CD8-positive, alpha-beta memory T cell (primary cell): ENCODE data around the gene MMP17. TPM values are rescaled to one million over a fixed set of nuclear protein-coding genes. Genes with fewer than 3 reads are reported as not detected.

ENCODE experiments used
- CTCF ChIA-PET: fragments of 350-600 bp; sonication (Branson Sonifier 250); formaldehyde crosslinking; loops from one replicate; lab custom pipeline; 2021; ENCODE audit warnings: antibody characterized with exemption; lab: Charles Lee
- POLR2A ChIA-PET: fragments of 350-600 bp; sonication (Branson Sonifier 250); formaldehyde crosslinking; loops from one replicate; lab custom pipeline; 2021; ENCODE audit warnings: antibody characterized with exemption; lab: Charles Lee
- DNase-seq, 5 donors: peaks; one replicate each; pipeline versions ENCODE4 v3.0.0 to v3.0.0-alpha.2; 2020 to 2022; ENCODE audit warnings: mixed read lengths in 1 of 5
- H3K27ac ChIP-seq: one replicate; pipeline ENCODE4 v1.7.0; 2013; ENCODE audit warnings: low read depth, mild to moderate bottlenecking, low read length, moderate library complexity
- H3K27me3 ChIP-seq: 2 replicates; pipeline ENCODE4 v1.7.0; 2013; ENCODE audit warnings: low read length, mild to moderate bottlenecking; ENCODE audit not compliant: insufficient read depth, poor library complexity, severe bottlenecking
- H3K36me3 ChIP-seq: 2 replicates; pipeline ENCODE4 v1.7.0; 2013; ENCODE audit warnings: mild to moderate bottlenecking, low read length, moderate library complexity; ENCODE audit not compliant: insufficient read depth
- H3K4me1 ChIP-seq: 2 replicates; pipeline ENCODE4 v1.7.0; 2013; ENCODE audit warnings: mild to moderate bottlenecking, low read length, moderate library complexity; ENCODE audit not compliant: insufficient read depth
- H3K4me3 ChIP-seq: 2 replicates; pipeline ENCODE4 v1.7.0; 2013; ENCODE audit warnings: mild to moderate bottlenecking, low read length
- H3K9me3 ChIP-seq: 2 replicates; pipeline ENCODE4 v1.7.0; 2013; ENCODE audit warnings: mild to moderate bottlenecking, low read length
- H3K27ac Mint-ChIP-seq, 8 donors: one replicate each; pipeline ENCODE4 v1.8.0; 2020 to 2021; ENCODE audit warnings: mixed read lengths in 8 of 8, mild to moderate bottlenecking in 6 of 8, inconsistent platforms in 3 of 8, moderate library complexity in 3 of 8
- H3K27me3 Mint-ChIP-seq, 2 donors: one replicate each; pipeline ENCODE4 v1.8.0; 2020 to 2021; ENCODE audit warnings: mixed read lengths in 2 of 2, mild to moderate bottlenecking in 1 of 2, moderate library complexity in 1 of 2
- H3K36me3 Mint-ChIP-seq, 3 donors: one replicate each; pipeline ENCODE4 v1.8.0; 2020 to 2021; ENCODE audit warnings: mixed read lengths in 3 of 3, inconsistent platforms in 1 of 3, mild to moderate bottlenecking in 1 of 3
- H3K4me1 Mint-ChIP-seq, 3 donors: one replicate each; pipeline ENCODE4 v1.8.0; 2020 to 2021; ENCODE audit warnings: mixed read lengths in 3 of 3, inconsistent platforms in 1 of 3, mild to moderate bottlenecking in 1 of 3
- H3K4me3 Mint-ChIP-seq, 7 donors: one replicate each; pipeline ENCODE4 v1.8.0; 2020 to 2021; ENCODE audit warnings: mixed read lengths in 7 of 7, mild to moderate bottlenecking in 6 of 7, moderate library complexity in 4 of 7, inconsistent platforms in 2 of 7
- H3K9me3 Mint-ChIP-seq, 5 donors: one replicate each; pipeline ENCODE4 v1.8.0; 2020 to 2022; ENCODE audit warnings: mixed read lengths in 5 of 5, mild to moderate bottlenecking in 3 of 5, moderate library complexity in 2 of 5, inconsistent platforms in 1 of 5
- polyA plus RNA-seq: library from polyadenylated mRNA; unstranded; fragments of 300-500 nt; fragmentation: Illumina TruSeq; gene quantifications from one replicate; pipeline ENCODE4 v1.2.3, GENCODE V29; 2021
- total RNA-seq, 2 experiments: library from RNA; stranded (reverse); gene quantifications; one replicate each; pipeline ENCODE4 v1.2.3, GENCODE V29; 2021

MMP17 gene
- total and polyA plus RNA-seq, 3 experiments from 2014 or later, result 0.29 TPM; not detected in 2

- H3K27me3 ChIP-seq, result no peaks in the 10 kb centered on the region
- no peak overlapping the region for H3K4me3 ChIP-seq
- no peak for DNase-seq
- no peaks in the 10 kb centered on the region for H3K9me3 ChIP-seq
- no peaks in the 10 kb centered on the region for H3K36me3 ChIP-seq
- H3K27ac ChIP-seq, result no peak overlapping the region
- H3K36me3 Mint-ChIP-seq, result peaks cover 0 to 7% (median 0%) of the 10 kb centered on the region in 3 donors
- H3K27me3 Mint-ChIP-seq, result peaks cover 0 to 6% of the 10 kb centered on the region in 2 donors
- CTCF ChIA-PET, result no interaction called here
- POLR2A ChIA-PET, result no interaction called here
- peak overlapping the region in 5 of 8 donors; percentile 34 to 76 (median 50) for H3K27ac Mint-ChIP-seq
- no peaks in the 10 kb centered on the region for H3K9me3 Mint-ChIP-seq
- peaks cover 9 to 22% (median 11%) of the 10 kb centered on the region in 3 donors for H3K4me1 Mint-ChIP-seq
- H3K4me1 ChIP-seq, result peaks cover 16% of the 10 kb centered on the region
- H3K4me3 Mint-ChIP-seq, result peak overlapping the region in 6 of 7 donors; percentile 33 to 82 (median 51)
These were observed 64.8 kb downstream of the MMP17 start for GRCh38 chr12:131892711-131893604.

GRCh38 chr12:131893605-131894312, 65.6 kb downstream of the MMP17 start:
- no peaks in the 10 kb centered on the region for H3K9me3 Mint-ChIP-seq
- H3K9me3 ChIP-seq, result no peaks in the 10 kb centered on the region
- H3K36me3 Mint-ChIP-seq, result peaks cover 0 to 7% (median 0%) of the 10 kb centered on the region in 3 donors
- POLR2A ChIA-PET, result no interaction called here
- peaks cover 16% of the 10 kb centered on the region for H3K4me1 ChIP-seq
- peaks cover 9 to 27% (median 14%) of the 10 kb centered on the region in 3 donors for H3K4me1 Mint-ChIP-seq
- peak overlapping the region; percentile 39 to 88 (median 70) for H3K4me3 Mint-ChIP-seq
- H3K4me3 ChIP-seq, result no peak overlapping the region
- no peak overlapping the region for H3K27ac ChIP-seq
- CTCF ChIA-PET, result no interaction called here
- peak overlapping the region; percentile 14 to 78 (median 45) for H3K27ac Mint-ChIP-seq
- no peaks in the 10 kb centered on the region for H3K36me3 ChIP-seq
- H3K27me3 Mint-ChIP-seq, result peaks cover 0 to 6% of the 10 kb centered on the region in 2 donors
- no peak for DNase-seq
- H3K27me3 ChIP-seq, result no peaks in the 10 kb centered on the region

DNA sequence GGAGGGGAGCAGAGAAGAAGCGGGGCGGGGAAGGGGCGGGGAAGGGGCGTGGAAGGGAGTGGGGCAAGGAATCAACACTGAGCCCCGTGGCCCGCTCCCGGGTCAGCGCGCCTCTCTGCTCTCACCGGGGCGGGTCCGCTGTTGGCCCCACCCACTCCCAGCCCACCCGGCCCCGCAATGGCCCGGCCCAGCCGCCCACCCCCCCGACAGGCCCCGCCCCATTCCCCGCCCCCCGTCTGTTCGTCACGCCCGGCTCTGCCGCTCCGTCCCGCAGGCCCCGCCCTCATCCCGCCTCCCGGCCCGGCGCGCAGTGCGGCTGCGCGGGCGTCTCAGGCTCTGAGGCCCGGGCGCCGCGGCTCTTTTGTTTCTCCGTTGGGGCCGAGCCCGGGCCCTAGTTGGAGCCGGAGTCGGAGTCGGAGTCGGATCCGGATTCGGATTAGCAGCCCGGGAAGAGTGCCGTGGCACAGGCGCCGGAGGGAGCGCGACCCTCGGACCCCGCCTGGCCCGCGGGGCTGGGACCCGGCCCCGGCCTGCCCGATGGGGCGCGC, 66.2 kb downstream of the MMP17 start, which contains the start of gene ULK1:
TSS of gene ULK1 (plus strand) at position 310 of the 548 bp plus-strand sequence. CDS start 380 bp downstream, outside the sequence.
- peaks cover 9 to 27% (median 14%) of the 10 kb centered on the region in 3 donors for H3K4me1 Mint-ChIP-seq
- ChIA-PET CTCF (no interaction called here), POLR2A (no interaction called here)
- H3K27ac Mint-ChIP-seq, result peak within 1 kb of the TSS; percentile 64 to 96 (median 85)
- Histone ChIP-seq H3K27me3 (no peaks in the 10 kb centered on the region), H3K36me3 (no peaks in the 10 kb centered on the region), H3K4me1 (peaks cover 16% of the 10 kb centered on the region), H3K9me3 (no peaks in the 10 kb centered on the region), H3K27ac (peak within 1 kb of the TSS; percentile 59), H3K4me3 (peak within 1 kb of the TSS; percentile 70)
- peak within 1 kb of the TSS; percentile 82 to 91 (median 89) for H3K4me3 Mint-ChIP-seq
- H3K36me3 Mint-ChIP-seq, result peaks cover 0 to 7% (median 0%) of the 10 kb centered on the region in 3 donors
- H3K27me3 Mint-ChIP-seq, result peaks cover 0 to 6% of the 10 kb centered on the region in 2 donors
- no peaks in the 10 kb centered on the region for H3K9me3 Mint-ChIP-seq
- peak; percentile 89 to 93 (median 90) for DNase-seq

GRCh38 chr12:131894981-131895639, 66.9 kb downstream of the MMP17 start:
- CTCF ChIA-PET, result no interaction called here
- peaks cover 0 to 2% of the 10 kb centered on the region in 2 donors for H3K27me3 Mint-ChIP-seq
- no peak for DNase-seq
- H3K27ac ChIP-seq, result peak overlapping the region; percentile 59
- peaks cover 9 to 29% (median 15%) of the 10 kb centered on the region in 3 donors for H3K4me1 Mint-ChIP-seq
- H3K4me1 ChIP-seq, result peaks cover 16% of the 10 kb centered on the region
- peaks cover 0 to 8% (median under 1%) of the 10 kb centered on the region in 3 donors for H3K36me3 Mint-ChIP-seq
- peak overlapping the region; percentile 82 to 91 (median 89) for H3K4me3 Mint-ChIP-seq
- H3K9me3 ChIP-seq, result no peaks in the 10 kb centered on the region
- H3K27ac Mint-ChIP-seq, result peak overlapping the region; percentile 64 to 96 (median 85)
- POLR2A ChIA-PET, result no interaction called here
- no peaks in the 10 kb centered on the region for H3K27me3 ChIP-seq
- H3K36me3 ChIP-seq, result no peaks in the 10 kb centered on the region
- peak overlapping the region; percentile 70 for H3K4me3 ChIP-seq
- H3K9me3 Mint-ChIP-seq, result no peaks in the 10 kb centered on the region

- Histone ChIP-seq H3K36me3 (no peaks in the 10 kb centered on the region), H3K9me3 (no peaks in the 10 kb centered on the region), H3K27ac (peak overlapping the region; percentile 59), H3K27me3 (no peaks in the 10 kb centered on the region), H3K4me1 (peaks cover 16% of the 10 kb centered on the region), H3K4me3 (peak overlapping the region; percentile 70)
- Mint-ChIP-seq H3K4me3 (peak overlapping the region; percentile 82 to 91 (median 89)), H3K27me3 (peaks cover 0 to 2% of the 10 kb centered on the region in 2 donors), H3K4me1 (peaks cover 9 to 31% (median 17%) of the 10 kb centered on the region in 3 donors), H3K9me3 (no peaks in the 10 kb centered on the region), H3K27ac (peak overlapping the region; percentile 64 to 96 (median 85)), H3K36me3 (peaks cover 0 to 9% (median 1%) of the 10 kb centered on the region in 3 donors)
- POLR2A ChIA-PET, result no interaction called here
- DNase-seq, result peak in 2 of 5 donors; percentile 57 to 62
- CTCF ChIA-PET, result no interaction called here
These were observed 67.5 kb downstream of the MMP17 start for GRCh38 chr12:131895640-131896079.

DNA sequence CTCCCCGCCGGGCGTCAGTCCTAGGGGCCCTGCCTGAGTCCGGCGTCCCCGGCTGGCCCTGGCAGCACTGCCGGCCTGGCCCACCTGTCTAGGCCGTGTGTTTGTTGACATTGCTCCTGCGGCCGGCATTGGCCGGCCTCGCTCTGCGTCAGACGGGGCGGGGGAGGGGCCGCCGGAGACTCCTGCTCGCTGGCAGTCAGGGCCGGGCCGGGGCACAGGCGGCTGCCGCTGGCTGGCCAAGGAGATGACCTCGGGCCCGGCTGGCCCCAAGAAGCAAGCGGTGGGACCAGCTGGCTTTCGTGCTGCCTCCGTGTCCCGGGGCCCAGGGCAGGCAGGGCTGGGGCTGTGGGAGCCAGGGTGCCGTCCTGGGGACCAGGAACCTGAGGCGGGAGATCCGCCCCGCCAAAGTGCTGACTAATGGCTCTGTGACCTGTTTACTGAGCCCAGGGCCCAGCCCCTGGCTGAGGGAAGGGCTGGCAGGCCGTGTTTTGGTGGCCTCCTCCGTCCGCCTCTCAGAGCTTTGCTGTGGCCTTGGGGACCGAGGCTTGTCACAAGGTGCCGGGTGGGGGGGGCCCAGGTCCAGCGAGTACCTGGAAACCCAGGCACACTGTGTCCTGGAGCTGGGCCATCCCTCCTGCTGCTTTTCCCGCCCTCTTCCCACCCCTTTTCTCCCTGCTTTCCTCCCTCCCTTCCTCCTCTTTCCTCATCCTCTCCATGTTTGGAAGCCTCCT, 68.1 kb downstream of the MMP17 start:
- Histone ChIP-seq H3K36me3 (no peaks in the 10 kb centered on the region), H3K4me3 (peak overlapping the region; percentile 70), H3K27ac (peak overlapping the region; percentile 59), H3K9me3 (no peaks in the 10 kb centered on the region), H3K27me3 (no peaks in the 10 kb centered on the region), H3K4me1 (peaks cover 16% of the 10 kb centered on the region)
- peaks cover 9 to 31% (median 17%) of the 10 kb centered on the region in 3 donors for H3K4me1 Mint-ChIP-seq
- peak in 4 of 5 donors; percentile 46 to 63 (median 56) for DNase-seq
- ChIA-PET CTCF (no interaction called here), POLR2A (interaction anchor here (1.0 kb wide), 1 partner anchor 53 kb away, joined by 4 read pairs; the partner anchor contains the start of gene EP400)
- H3K4me3 Mint-ChIP-seq, result peak overlapping the region; percentile 82 to 91 (median 89)
- peaks cover 0 to 9% (median 1%) of the 10 kb centered on the region in 3 donors for H3K36me3 Mint-ChIP-seq
- H3K27ac Mint-ChIP-seq, result peak overlapping the region in 5 of 8 donors; percentile 43 to 86 (median 74)
- peaks cover 0 to 2% of the 10 kb centered on the region in 2 donors for H3K27me3 Mint-ChIP-seq
- H3K9me3 Mint-ChIP-seq, result no peaks in the 10 kb centered on the region
